HCT116 (cell line): Measurements from ENCODE around the gene FFAR3. TPM values are rescaled to one million over a fixed set of nuclear protein-coding genes. Genes with fewer than 3 reads are reported as not detected.
"Not testable (repeated sequence)": the region's sequence is repeated elsewhere in the genome, so short reads cannot be mapped to it uniquely, and the experiment has no call there.

Source experiments
- ATAC-seq: fragments of 200-7000 bp; cut with Tn5 transposase; 2 replicates; pipeline ENCODE4 v1.9.1; 2020; ENCODE audit warnings: mild to moderate bottlenecking, moderate library complexity
- BruUV-seq: library from RNA; stranded (reverse); fragments of 400-500 nt; replicated peaks from 2 replicates; lab custom pipeline; 2021; lab: Mats Ljungman, UMichigan
- CTCF ChIA-PET: fragments of 300-600 bp; sonication (Branson Sonifier 250); formaldehyde crosslinking; loops from one replicate; lab custom pipeline; 2021; ENCODE audit warnings: antibody characterized with exemption; lab: Charles Lee
- POLR2A ChIA-PET: fragments of 300-600, 350-600 bp; sonication (Branson Sonifier 250); formaldehyde crosslinking; loops from one replicate; lab custom pipeline; 2021; ENCODE audit warnings: antibody characterized with exemption; lab: Charles Lee
- RAD21 ChIA-PET, 2 experiments: fragments of 300-600 bp; sonication (Branson Sonifier 250); formaldehyde crosslinking; loops; one replicate each; lab custom pipeline; 2023; ENCODE audit warnings: low total read pairs in 2 of 2; ENCODE audit not compliant: uncharacterized antibody in 2 of 2, unreplicated experiment in 2 of 2, low non-redundant PET in 1 of 2; lab: Charles Lee
- DNase-seq: peaks from one replicate; pipeline ENCODE4 v3.0.0-alpha.2; 2010; ENCODE audit warnings: low read depth, low spot score
- H2AFZ ChIP-seq: fragments of 200-600 bp; shearing (Covaris generic), sonication (generic); 2 replicates; pipeline ENCODE4 v1.6.1; 2017; ENCODE audit warnings: low read depth, mixed run types, mixed read lengths, antibody characterized with exemption, low read length; ENCODE audit not compliant: poor library complexity, severe bottlenecking
- H3K27ac ChIP-seq: 2 replicates; pipeline ENCODE4 v1.5.1; 2012; ENCODE audit warnings: low read depth, low read length
- H3K27me3 ChIP-seq: fragments of 200-600 bp; sonication (generic); 2 replicates; pipeline ENCODE4 v1.6.1; 2016; ENCODE audit warnings: mixed run types, low read length, mixed read lengths; ENCODE audit not compliant: insufficient read depth
- H3K36me3 ChIP-seq, 2 experiments: fragments of 200-500 bp in 1 of 2; fragments of 200-600 bp in 1 of 2; sonication (Bioruptor generic) in 1 of 2; sonication (generic) in 1 of 2; 2 replicates each; pipeline versions ENCODE4 v1.5.1 to v1.6.1; 2014 to 2016; ENCODE audit warnings: low read length in 2 of 2, inconsistent platforms in 1 of 2, mixed read lengths in 1 of 2, mixed run types in 1 of 2; ENCODE audit not compliant: insufficient read depth in 2 of 2, control insufficient read depth in 1 of 2
- H3K4me1 ChIP-seq, 2 experiments: fragments of 200-600 bp in 1 of 2; sonication (generic) in 1 of 2; 2 replicates each; pipeline versions ENCODE4 v1.5.1 to v1.6.1; 2012 to 2017; ENCODE audit warnings: low read length in 2 of 2, inconsistent platforms in 1 of 2, mild to moderate bottlenecking in 1 of 2, mixed read lengths in 1 of 2, mixed run types in 1 of 2, moderate library complexity in 1 of 2; ENCODE audit not compliant: insufficient read depth in 2 of 2, control insufficient read depth in 1 of 2
- H3K4me2 ChIP-seq: fragments of 200-600 bp; sonication (generic); 2 replicates; pipeline ENCODE4 v1.6.1; 2017; ENCODE audit warnings: mixed run types, low read length, mixed read lengths
- H3K4me3 ChIP-seq, 2 experiments: fragments of 200-600 bp in 1 of 2; sonication (generic) in 1 of 2; replicated peaks in 1 of 2; 2 replicates each; pipeline ENCODE4 v1.5.1; 2011 to 2016; ENCODE audit warnings: low read length in 2 of 2, control low read depth in 1 of 2, low read depth in 1 of 2, mild to moderate bottlenecking in 1 of 2, mixed read lengths in 1 of 2, mixed run types in 1 of 2
- H3K79me2 ChIP-seq: fragments of 200-600 bp; sonication (generic); 2 replicates; pipeline ENCODE4 v1.6.1; 2017; ENCODE audit warnings: mild to moderate bottlenecking, mixed run types, low read length, moderate library complexity, mixed read lengths; ENCODE audit not compliant: insufficient read depth
- H3K9ac ChIP-seq: fragments of 200-600 bp; sonication (generic); 2 replicates; pipeline ENCODE4 v1.6.1; 2016; ENCODE audit warnings: low read length, mixed read lengths
- H3K9me2 ChIP-seq: fragments of 200-600 bp; sonication (generic), shearing (Covaris generic); 2 replicates; pipeline ENCODE4 v1.6.1; 2017; ENCODE audit warnings: mixed run types, mild to moderate bottlenecking, moderate library complexity; ENCODE audit not compliant: insufficient read depth
- H3K9me3 ChIP-seq, 2 experiments: fragments of 200-500 bp in 1 of 2; fragments of 200-600 bp in 1 of 2; sonication (Bioruptor generic) in 1 of 2; sonication (generic) in 1 of 2; 2 replicates each; pipeline ENCODE4 v1.6.1; 2014 to 2017; ENCODE audit warnings: low read length in 2 of 2, mixed read lengths in 2 of 2, inconsistent platforms in 1 of 2, low read depth in 1 of 2, mild to moderate bottlenecking in 1 of 2, mixed run types in 1 of 2, moderate library complexity in 1 of 2; ENCODE audit not compliant: control insufficient read depth in 1 of 2, insufficient read depth in 1 of 2
- H4K20me1 ChIP-seq: fragments of 200-600 bp; sonication (generic), shearing (Covaris generic); 2 replicates; pipeline ENCODE4 v1.6.1; 2017; ENCODE audit warnings: mixed run types, mild to moderate bottlenecking, moderate library complexity; ENCODE audit not compliant: insufficient read depth
- CBX3 ChIP-seq: IDR thresholded peaks from 2 replicates; pipeline ENCODE4 v1.6.1; 2012; ENCODE audit warnings: low read depth
- CEBPB ChIP-seq: IDR thresholded peaks from 2 replicates; pipeline ENCODE4 v1.6.1; 2012; ENCODE audit warnings: low read depth
- ELF1 ChIP-seq: IDR thresholded peaks from 2 replicates; pipeline ENCODE4 v1.6.1; 2012; ENCODE audit warnings: low read depth, borderline replicate concordance
- EZH2 ChIP-seq: fragments of 200-600 bp; sonication (generic); IDR thresholded peaks from 2 replicates; pipeline ENCODE4 v1.6.1; 2017; ENCODE audit warnings: antibody characterized with exemption, mixed run types
- EZH2phosphoT487 ChIP-seq: fragments of 200-600 bp; IDR thresholded peaks from 2 replicates; pipeline ENCODE4 v1.6.1; 2018; ENCODE audit warnings: antibody characterized with exemption, borderline replicate concordance
- JUND ChIP-seq: IDR thresholded peaks from 2 replicates; pipeline ENCODE4 v1.6.1; 2012
- POLR2AphosphoS5 ChIP-seq: IDR thresholded peaks from 2 replicates; pipeline ENCODE4 v1.6.1; 2011; ENCODE audit warnings: mild to moderate bottlenecking, low read depth, low read length, moderate library complexity
- RAD21 ChIP-seq: IDR thresholded peaks from 2 replicates; pipeline ENCODE4 v1.6.1; 2012; ENCODE audit warnings: low read depth, mild to moderate bottlenecking
- SP1 ChIP-seq: IDR thresholded peaks from 2 replicates; pipeline ENCODE4 v1.6.1; 2012; ENCODE audit warnings: low read depth
- SRF ChIP-seq: IDR thresholded peaks from 2 replicates; pipeline ENCODE4 v1.6.1; 2012; ENCODE audit warnings: low read depth
- YY1 ChIP-seq: IDR thresholded peaks from 2 replicates; pipeline ENCODE4 v1.6.1; 2011; ENCODE audit warnings: low read length, low read depth, moderate library complexity, mild to moderate bottlenecking; ENCODE audit not compliant: insufficient replicate concordance; ENCODE audit errors: extremely low read depth
- intact Hi-C: fragments of 100-400 bp; cut with micrococcal nuclease; formaldehyde crosslinking; loops from 2 replicates; pipeline ENCODE4 v1.10.0; 2022
- total RNA-seq: library from RNA; stranded (reverse); gene quantifications from one replicate; pipeline ENCODE4 v1.2.1, GENCODE V29; 2021; ENCODE audit not compliant: unreplicated experiment
- TF ChIP-seq, protein P1 (sequence below): IDR thresholded peaks from 2 replicates; pipeline ENCODE4 v1.6.1; 2011; ENCODE audit warnings: mild to moderate bottlenecking, low read length, moderate library complexity; ENCODE audit not compliant: insufficient replicate concordance; ENCODE audit errors: extremely low read depth
- TF ChIP-seq, protein P2 (sequence below), 3 experiments: fragments of 200-600 bp in 1 of 3; sonication (generic) in 1 of 3; IDR thresholded peaks in 2 of 3; conservative IDR thresholded peaks in 1 of 3; 2 replicates each; pipeline ENCODE4 v1.5.1; 2012 to 2017; ENCODE audit warnings: low read depth in 2 of 3, low read length in 2 of 3, antibody characterized with exemption in 1 of 3, borderline replicate concordance in 1 of 3, control low read depth in 1 of 3, mild to moderate bottlenecking in 1 of 3, mixed read lengths in 1 of 3, mixed run types in 1 of 3, moderate library complexity in 1 of 3; ENCODE audit not compliant: insufficient read depth in 1 of 3
- TF ChIP-seq, protein P3 (sequence below): IDR thresholded peaks from 2 replicates; pipeline ENCODE4 v1.6.1; 2012
- TF ChIP-seq, protein P4 (sequence below): IDR thresholded peaks from 2 replicates; pipeline ENCODE4 v1.6.1; 2012; ENCODE audit warnings: low read depth

The FFAR3 gene
- total RNA-seq, 1 experiment from 2014 or later, result not detected

DNA sequence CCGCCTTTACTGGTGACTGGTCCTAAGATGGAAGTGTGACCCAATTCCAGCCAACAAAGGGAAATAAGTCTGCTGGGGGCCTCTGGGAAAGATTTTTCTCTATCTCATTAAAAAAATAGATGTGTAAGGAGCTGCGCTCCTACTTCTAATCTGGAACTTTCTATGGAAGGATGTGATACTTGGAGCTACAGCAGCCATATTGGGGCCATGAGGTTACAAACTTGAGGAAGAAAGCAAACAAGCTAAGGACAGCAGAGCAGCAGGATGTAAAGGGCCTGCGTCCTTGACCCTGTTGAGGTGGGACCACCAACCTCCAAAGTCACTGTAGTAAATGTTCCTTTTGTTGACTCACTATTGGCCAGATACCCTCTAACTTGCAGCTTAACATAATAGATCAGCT lies 20.1 kb downstream of the FFAR3 start:
- intact Hi-C loops, result no loop called here
- DNase-seq, result no peak
- Histone ChIP-seq H3K27me3 (peaks cover 3% of the 10 kb centered on the region), H3K27ac (no peak overlapping the region), H3K9me3 (no peaks in the 10 kb centered on the region; a peak in 1 of 4 replicates), H3K36me3 (no peaks in the 10 kb centered on the region), H3K4me1 (peaks cover 0 to 11% of the 10 kb centered on the region in 2 experiments; a peak in 2 of 4 replicates), H3K9ac (no peak overlapping the region), H3K4me2 (no peak overlapping the region), H3K9me2 (no peaks in the 10 kb centered on the region), H3K79me2 (no peaks in the 10 kb centered on the region), H2AFZ (no peak overlapping the region), H4K20me1 (no peaks in the 10 kb centered on the region), H3K4me3 (no peak overlapping the region)
- ATAC-seq, result no peak
- BruUV-seq, result no TSS peak
- POLR2A ChIA-PET, result no interaction called here
- RAD21 ChIA-PET, result no interaction called here
- no peak for TF ChIP-seq YY1
- TF ChIP-seq, protein P1, sequence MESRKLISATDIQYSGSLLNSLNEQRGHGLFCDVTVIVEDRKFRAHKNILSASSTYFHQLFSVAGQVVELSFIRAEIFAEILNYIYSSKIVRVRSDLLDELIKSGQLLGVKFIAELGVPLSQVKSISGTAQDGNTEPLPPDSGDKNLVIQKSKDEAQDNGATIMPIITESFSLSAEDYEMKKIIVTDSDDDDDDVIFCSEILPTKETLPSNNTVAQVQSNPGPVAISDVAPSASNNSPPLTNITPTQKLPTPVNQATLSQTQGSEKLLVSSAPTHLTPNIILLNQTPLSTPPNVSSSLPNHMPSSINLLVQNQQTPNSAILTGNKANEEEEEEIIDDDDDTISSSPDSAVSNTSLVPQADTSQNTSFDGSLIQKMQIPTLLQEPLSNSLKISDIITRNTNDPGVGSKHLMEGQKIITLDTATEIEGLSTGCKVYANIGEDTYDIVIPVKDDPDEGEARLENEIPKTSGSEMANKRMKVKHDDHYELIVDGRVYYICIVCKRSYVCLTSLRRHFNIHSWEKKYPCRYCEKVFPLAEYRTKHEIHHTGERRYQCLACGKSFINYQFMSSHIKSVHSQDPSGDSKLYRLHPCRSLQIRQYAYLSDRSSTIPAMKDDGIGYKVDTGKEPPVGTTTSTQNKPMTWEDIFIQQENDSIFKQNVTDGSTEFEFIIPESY, result no peak
- no peak for TF ChIP-seq CBX3
- TF ChIP-seq EZH2, result no peak
- TF ChIP-seq RAD21, result no peak
- TF ChIP-seq, protein P2, sequence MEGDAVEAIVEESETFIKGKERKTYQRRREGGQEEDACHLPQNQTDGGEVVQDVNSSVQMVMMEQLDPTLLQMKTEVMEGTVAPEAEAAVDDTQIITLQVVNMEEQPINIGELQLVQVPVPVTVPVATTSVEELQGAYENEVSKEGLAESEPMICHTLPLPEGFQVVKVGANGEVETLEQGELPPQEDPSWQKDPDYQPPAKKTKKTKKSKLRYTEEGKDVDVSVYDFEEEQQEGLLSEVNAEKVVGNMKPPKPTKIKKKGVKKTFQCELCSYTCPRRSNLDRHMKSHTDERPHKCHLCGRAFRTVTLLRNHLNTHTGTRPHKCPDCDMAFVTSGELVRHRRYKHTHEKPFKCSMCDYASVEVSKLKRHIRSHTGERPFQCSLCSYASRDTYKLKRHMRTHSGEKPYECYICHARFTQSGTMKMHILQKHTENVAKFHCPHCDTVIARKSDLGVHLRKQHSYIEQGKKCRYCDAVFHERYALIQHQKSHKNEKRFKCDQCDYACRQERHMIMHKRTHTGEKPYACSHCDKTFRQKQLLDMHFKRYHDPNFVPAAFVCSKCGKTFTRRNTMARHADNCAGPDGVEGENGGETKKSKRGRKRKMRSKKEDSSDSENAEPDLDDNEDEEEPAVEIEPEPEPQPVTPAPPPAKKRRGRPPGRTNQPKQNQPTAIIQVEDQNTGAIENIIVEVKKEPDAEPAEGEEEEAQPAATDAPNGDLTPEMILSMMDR (IDR thresholded peaks at IDR 0.05 in 2 of 3, conservative IDR thresholded peaks at IDR 0.05 in 1 of 3; ENCODE audit: borderline replicate concordance in 1 of 3, insufficient read depth in 1 of 3, low read depth in 2 of 3, low read length in 2 of 3), result no peak
- TF ChIP-seq JUND, result no peak
- TF ChIP-seq SP1, result no peak
- TF ChIP-seq SRF, result no peak
- TF ChIP-seq ELF1, result no peak
- TF ChIP-seq, protein P3, sequence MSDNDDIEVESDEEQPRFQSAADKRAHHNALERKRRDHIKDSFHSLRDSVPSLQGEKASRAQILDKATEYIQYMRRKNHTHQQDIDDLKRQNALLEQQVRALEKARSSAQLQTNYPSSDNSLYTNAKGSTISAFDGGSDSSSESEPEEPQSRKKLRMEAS, result no peak
- TF ChIP-seq CEBPB, result no peak
- no peak for TF ChIP-seq EZH2phosphoT487
- no peak for TF ChIP-seq POLR2AphosphoS5
- TF ChIP-seq, protein P4, sequence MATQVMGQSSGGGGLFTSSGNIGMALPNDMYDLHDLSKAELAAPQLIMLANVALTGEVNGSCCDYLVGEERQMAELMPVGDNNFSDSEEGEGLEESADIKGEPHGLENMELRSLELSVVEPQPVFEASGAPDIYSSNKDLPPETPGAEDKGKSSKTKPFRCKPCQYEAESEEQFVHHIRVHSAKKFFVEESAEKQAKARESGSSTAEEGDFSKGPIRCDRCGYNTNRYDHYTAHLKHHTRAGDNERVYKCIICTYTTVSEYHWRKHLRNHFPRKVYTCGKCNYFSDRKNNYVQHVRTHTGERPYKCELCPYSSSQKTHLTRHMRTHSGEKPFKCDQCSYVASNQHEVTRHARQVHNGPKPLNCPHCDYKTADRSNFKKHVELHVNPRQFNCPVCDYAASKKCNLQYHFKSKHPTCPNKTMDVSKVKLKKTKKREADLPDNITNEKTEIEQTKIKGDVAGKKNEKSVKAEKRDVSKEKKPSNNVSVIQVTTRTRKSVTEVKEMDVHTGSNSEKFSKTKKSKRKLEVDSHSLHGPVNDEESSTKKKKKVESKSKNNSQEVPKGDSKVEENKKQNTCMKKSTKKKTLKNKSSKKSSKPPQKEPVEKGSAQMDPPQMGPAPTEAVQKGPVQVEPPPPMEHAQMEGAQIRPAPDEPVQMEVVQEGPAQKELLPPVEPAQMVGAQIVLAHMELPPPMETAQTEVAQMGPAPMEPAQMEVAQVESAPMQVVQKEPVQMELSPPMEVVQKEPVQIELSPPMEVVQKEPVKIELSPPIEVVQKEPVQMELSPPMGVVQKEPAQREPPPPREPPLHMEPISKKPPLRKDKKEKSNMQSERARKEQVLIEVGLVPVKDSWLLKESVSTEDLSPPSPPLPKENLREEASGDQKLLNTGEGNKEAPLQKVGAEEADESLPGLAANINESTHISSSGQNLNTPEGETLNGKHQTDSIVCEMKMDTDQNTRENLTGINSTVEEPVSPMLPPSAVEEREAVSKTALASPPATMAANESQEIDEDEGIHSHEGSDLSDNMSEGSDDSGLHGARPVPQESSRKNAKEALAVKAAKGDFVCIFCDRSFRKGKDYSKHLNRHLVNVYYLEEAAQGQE, result no peak
- CTCF ChIA-PET, result interaction anchor here (1.6 kb wide), 1 partner anchor 26 kb away, joined by 4 read pairs; no protein-coding TSS in a partner anchor

DNA sequence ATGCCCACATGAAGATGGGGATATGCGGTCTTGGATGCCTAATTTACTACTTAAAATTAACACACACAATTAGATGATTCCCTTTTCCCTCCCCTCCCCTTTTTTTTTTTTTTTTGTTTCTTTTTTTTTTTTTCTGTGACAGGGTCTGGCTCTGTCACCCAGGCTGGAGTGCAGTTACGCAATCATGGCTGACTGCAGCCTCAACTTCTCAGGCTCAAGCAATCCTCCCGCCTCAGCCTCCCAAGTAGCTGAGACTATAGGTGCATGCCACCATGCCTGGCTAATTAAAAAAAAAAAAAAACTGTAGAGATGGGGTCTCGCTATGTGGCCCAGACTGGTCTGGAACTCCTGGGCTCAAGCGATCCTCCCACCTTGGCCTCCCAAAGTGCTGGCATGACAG lies 21.3 kb downstream of the FFAR3 start:
- POLR2A ChIA-PET, intact Hi-C loops, DNase-seq, H3K9me2 ChIP-seq, H4K20me1 ChIP-seq, H3K9me3 ChIP-seq, H3K27ac ChIP-seq, ATAC-seq, H3K4me1 ChIP-seq, BruUV-seq, H3K27me3 ChIP-seq, RAD21 ChIA-PET, H3K36me3 ChIP-seq, CTCF ChIA-PET, H2AFZ ChIP-seq, H3K4me3 ChIP-seq, H3K4me2 ChIP-seq, H3K9ac ChIP-seq, H3K79me2 ChIP-seq: not testable (repeated sequence)
